Stimulated activated CD8-positive, alpha-beta memory T cell treated with anti-CD3 and anti-CD28 coated beads, Interleukin-4, amount 100 ng/mL, for 24 hours (primary cell): ENCODE measurements around the gene MAEA.

Experiments used
- DNase-seq: peaks from one replicate; pipeline ENCODE4 v3.0.0-alpha.2; 2020; ENCODE audit warnings: low read depth

MAEA gene

GRCh38 chr4:1380368-1381151 is 90.9 kb downstream of the MAEA start:
- DNase-seq, result no peak

GRCh38 chr4:1381181-1381621 is 91.5 kb downstream of the MAEA start:
- DNase-seq, result no peak

DNA sequence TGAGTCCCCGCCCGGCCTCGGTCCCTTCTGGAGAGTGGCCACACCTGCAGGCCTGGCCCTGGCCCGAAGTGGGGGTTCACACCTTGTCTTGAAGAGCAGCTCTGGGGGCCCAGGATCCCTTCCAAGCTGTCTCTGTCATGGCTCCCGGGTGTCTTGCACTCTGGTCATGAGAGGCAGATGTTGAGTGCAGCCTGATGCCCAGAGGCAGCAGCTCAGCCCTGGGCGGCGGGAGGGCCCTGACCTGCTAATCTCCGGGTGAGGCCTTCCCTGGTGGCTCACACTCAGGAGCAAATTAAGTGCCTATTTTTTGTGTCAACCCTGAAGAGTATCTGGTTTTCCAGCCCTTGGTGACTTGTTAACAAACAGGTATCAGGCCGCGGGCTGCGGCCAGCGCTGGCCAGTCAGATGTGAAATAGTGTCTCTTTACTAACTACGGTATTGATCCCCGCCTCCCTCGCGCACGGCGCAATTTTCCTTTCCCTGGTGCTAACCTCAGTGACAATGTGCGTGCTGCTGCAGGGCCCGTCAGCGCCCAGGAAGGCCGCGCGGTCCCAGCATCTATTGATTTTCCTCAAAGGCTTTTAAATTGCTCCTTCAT is 92.4 kb downstream of the MAEA start:
- no peak for DNase-seq

DNA sequence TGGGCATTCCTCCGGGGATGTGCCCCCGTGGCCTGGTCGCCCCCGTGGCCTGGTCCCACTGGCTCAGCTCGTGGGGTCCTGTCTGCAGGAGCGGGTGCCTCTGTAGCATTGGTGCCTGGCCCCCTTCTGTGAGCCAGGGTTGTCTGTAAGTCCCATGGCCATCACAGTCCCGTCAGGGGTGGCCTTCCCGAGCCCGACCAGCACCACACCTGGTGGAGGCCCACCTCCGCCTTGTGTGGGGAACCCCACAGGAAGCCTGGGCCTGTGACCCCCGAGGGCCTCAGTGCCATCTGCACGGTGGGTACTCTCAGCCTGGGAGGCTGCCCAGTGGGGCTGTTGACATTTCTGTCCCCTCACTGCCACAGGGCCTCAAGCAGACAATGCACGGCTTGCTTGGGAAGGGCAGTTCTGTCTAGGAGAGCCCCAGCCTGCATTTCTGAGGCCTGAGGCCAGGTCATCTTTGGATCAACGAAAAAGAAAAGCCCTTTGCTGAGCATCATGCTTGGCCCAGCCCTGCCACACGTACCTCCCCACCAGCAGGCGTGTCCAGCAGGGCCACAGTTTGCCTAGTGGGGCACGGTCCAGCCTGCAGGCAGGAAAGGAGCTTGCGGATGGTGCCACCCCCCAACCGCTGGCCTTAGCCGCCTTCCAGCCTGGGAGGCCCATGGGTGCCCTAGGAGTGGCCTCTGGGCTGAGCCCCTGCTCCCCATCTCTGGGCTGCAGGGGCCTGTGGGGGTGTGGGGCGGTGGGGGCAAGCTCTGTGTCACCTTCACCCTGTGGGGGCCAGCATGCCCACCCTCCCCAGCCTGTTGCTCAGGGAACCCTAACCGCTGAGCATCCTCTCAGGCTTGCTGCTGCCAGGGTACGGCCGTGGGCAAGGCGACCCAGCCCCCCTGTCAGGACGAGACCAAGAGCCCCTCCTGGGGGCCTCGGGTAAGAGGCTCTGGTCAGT is 93.4 kb downstream of the MAEA start:
- no peak for DNase-seq

DNA sequence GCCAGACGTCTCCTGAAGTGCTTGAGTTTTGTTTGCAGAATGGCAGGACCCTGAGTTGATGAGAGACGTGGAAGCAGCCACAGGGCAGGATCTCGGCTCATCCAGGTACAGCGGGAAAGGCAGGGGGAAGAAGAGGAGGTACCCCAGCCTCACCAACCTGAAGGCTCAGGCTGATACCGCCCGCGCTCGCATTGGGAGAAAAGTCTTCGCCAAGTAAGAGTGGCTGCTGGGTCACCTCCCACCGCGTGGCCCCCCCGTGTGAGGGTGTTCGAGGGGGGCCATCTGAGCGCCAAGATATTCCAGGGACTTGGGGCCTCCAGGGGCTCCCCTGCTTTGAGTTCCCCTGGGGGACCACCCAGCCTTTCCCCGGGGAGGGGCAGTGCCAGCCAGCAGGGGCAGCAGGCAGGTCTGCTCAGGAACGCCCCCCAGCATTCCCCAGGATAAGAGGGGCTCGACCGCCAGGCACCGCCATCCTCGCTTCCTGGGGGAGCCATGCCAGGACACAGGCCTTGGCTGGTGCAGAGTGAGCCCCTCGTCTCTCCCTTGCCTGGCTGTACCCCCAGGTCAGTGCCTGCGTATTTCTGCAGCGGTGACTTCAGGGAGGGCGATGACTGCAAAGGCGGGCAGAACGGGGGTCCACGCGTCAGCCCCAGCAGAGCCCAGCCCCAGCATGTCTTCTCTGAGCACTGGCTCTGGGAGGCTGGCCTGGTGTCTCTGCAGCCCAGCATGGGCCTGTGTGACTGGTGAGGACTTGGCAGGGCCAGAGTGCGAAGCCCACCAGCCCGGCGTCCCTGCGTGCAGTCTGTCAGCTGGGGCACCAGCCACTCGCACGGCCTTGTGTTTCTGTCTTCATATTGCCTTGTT is 94.3 kb downstream of the MAEA start:
- no peak for DNase-seq

- no peak for DNase-seq
Observed at GRCh38 chr4:1384675-1385372, 95.1 kb downstream of the MAEA start.

GRCh38 chr4:1385373-1386340 is 96.0 kb downstream of the MAEA start:
- DNase-seq, result no peak
